ENCODE results near the gene ZC3H15.
"Not testable (repeated sequence)": the region's sequence is repeated elsewhere in the genome, so short reads cannot be mapped to it uniquely, and the experiment has no call there.

The ZC3H15 gene

DNA sequence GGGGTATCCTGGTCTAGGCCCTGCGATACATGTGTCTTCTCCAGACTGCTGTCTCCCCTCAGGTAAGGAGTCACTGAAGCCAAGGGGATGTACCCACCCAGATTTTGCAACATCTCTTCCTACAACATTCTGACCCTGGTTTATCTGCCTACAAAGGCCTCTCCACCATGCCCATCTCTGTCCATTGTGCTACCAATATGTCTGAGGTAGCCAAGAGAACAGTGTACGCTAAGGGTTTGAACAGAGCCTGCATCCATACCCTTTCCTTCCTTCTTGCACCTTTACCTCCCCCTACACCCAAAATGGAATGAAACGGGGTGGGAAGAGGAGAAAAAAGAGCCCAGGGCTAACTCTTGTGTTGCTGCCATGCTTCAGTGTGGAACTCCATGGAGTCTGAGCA lies 11.9 kb downstream of the ZC3H15 start:
- Histone ChIP-seq H3K4me3 (ENCODE audit: low read length) (no peak overlapping the region), H3K9ac (ENCODE audit: low read length) (no peak overlapping the region), H3K27ac (ENCODE audit: low read length) (no peak overlapping the region), H3K4me1 (ENCODE audit: control insufficient read depth, low read depth, low read length) (no peaks in the 10 kb centered on the region), H3K36me3 (ENCODE audit: control insufficient read depth, low read depth, low read length) (peaks cover 62% of the 10 kb centered on the region), H3K27me3 (ENCODE audit: control insufficient read depth, insufficient read depth, low read length) (no peaks in the 10 kb centered on the region), H3K9me3 (ENCODE audit: control insufficient read depth, low read depth, low read length) (no peaks in the 10 kb centered on the region)

DNA sequence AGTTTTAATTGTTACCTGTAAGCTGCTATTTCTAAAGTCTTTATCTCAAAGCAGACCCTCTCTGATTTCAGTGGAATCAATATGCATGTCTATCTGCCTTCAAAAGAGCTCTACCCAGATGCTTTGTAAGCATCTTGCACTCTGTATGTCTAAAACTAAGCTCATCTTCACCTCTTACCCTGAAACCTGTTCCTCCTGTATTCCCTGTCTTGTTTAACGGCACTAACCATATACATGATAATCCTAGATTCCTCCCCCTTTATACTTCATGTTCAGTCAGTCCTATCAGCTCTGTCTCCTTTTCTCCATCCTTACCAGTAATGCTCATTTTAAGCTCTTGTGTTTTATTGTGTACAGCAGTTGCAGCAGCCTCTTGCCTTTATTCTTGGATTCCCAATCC lies 12.8 kb downstream of the ZC3H15 start:
- Histone ChIP-seq H3K27me3 (ENCODE audit: control insufficient read depth, insufficient read depth, low read length) (no peaks in the 10 kb centered on the region), H3K36me3 (ENCODE audit: control insufficient read depth, low read depth, low read length) (peaks cover 68% of the 10 kb centered on the region), H3K4me1 (ENCODE audit: control insufficient read depth, low read depth, low read length) (no peaks in the 10 kb centered on the region), H3K27ac (ENCODE audit: low read length) (no peak overlapping the region), H3K4me3 (ENCODE audit: low read length) (no peak overlapping the region), H3K9ac (ENCODE audit: low read length) (no peak overlapping the region), H3K9me3 (ENCODE audit: control insufficient read depth, low read depth, low read length) (no peaks in the 10 kb centered on the region)

DNA sequence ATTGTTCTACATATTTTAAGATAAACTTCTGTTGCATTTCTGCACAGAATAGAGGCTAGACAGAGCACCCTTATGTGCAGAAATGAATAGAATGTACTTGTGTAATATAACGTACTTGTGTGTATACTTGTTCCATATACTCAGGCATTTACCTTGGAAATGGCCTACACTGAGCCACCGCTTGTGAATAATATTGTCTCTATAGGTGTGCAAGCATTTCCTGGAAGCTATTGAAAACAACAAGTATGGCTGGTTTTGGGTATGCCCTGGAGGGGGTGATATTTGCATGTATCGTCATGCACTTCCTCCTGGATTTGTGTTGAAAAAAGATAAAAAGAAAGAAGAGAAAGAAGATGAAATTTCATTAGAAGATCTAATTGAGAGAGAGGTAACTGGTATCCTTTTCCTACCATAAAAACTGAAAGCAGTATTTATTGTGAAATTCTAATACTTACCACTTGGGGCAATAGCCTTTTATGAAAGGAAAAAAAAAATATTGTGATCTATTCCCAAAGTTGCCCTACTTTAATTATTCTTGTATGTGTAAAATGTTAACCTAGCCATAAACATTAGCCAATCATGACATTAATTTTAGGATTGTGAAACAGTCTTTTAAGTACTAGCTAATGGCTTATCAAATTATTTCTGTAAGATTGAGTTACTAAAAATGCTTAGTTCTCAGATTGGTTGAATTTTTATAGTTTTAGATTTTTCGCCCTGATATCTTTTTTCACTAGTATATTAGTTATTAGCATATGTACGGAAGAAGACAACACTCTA lies 18.0 kb downstream of the ZC3H15 start:
- Histone ChIP-seq H3K4me1 (ENCODE audit: control insufficient read depth, low read depth, low read length) (no peaks in the 10 kb centered on the region), H3K9me3 (ENCODE audit: control insufficient read depth, low read depth, low read length) (no peaks in the 10 kb centered on the region), H3K4me3 (ENCODE audit: low read length) (no peak overlapping the region), H3K9ac (ENCODE audit: low read length) (no peak overlapping the region), H3K27me3 (ENCODE audit: control insufficient read depth, insufficient read depth, low read length) (no peaks in the 10 kb centered on the region), H3K27ac (ENCODE audit: low read length) (no peak overlapping the region), H3K36me3 (ENCODE audit: control insufficient read depth, low read depth, low read length) (peaks cover 88% of the 10 kb centered on the region)

DNA sequence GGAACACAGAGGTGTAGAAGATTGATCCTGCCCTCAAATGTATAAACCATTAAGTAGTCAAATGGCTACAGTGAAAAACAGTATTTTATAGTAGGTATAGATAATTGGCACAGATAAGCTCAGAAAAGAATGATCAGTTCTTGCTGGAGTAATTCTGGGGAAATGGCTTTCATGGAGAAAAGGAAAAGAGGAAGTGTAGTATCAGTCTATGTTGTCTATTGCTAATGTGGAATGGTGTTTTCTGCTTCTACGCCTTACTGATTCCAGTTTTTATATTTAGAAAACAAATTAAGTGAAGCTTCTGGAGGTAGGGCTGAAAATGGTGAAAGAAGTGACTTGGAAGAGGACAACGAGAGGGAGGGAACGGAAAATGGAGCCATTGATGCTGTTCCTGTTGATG lies 22.2 kb downstream of the ZC3H15 start:
- H3K9me3 ChIP-seq (ENCODE audit: control insufficient read depth, low read depth, low read length): no peaks in the 10 kb centered on the region
- H3K27ac ChIP-seq (ENCODE audit: low read length): no peak overlapping the region
- no peaks in the 10 kb centered on the region for H3K27me3 ChIP-seq (ENCODE audit: control insufficient read depth, insufficient read depth, low read length)
- H3K9ac ChIP-seq (ENCODE audit: low read length): no peak overlapping the region
- H3K4me1 ChIP-seq (ENCODE audit: control insufficient read depth, low read depth, low read length): no peaks in the 10 kb centered on the region
- no peak overlapping the region for H3K4me3 ChIP-seq (ENCODE audit: low read length)
- peaks cover 86% of the 10 kb centered on the region for H3K36me3 ChIP-seq (ENCODE audit: control insufficient read depth, low read depth, low read length)

DNA sequence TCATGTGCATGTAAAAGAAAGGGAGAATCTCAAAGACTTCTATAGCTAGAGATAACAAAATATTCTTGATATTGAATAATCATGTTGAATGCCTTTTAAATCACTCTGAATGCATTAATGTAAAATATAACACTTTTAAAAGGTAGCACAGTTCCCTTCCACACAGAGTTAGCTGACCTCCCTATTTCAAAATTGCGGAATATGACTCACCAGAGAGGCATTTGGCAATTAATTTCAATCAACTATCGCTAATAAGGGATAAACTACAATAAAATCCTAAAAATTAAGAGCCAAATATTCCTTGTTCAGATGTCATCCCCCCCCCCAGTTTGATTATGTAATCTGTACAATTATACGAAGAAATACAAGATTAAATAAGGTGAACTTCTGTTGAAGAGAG lies 29.3 kb downstream of the ZC3H15 start:
- no peak overlapping the region for H3K9ac ChIP-seq (ENCODE audit: low read length)
- peaks cover 23% of the 10 kb centered on the region for H3K36me3 ChIP-seq (ENCODE audit: control insufficient read depth, low read depth, low read length)

DNA sequence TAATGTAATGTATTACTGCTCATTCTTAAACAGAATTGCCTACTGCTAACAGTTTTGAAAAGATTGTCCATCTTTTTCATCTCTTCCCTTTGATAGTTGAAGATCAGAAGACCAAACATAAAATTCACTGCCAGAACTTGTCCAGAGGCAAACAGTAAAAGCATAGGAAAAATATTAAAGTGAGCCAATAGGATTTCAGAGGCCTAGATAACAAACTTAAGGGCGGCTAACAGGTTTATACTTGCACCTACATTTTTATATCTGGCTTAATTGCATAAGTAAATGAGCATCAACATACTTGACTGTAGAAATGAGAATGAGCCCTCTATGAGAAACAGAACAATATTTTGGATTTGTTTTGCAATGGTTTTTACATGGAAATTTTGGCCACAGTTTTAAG lies 30.3 kb downstream of the ZC3H15 start:
- Histone ChIP-seq H3K27me3 (ENCODE audit: control insufficient read depth, insufficient read depth, low read length) (no peaks in the 10 kb centered on the region), H3K36me3 (ENCODE audit: control insufficient read depth, low read depth, low read length) (peaks cover 21% of the 10 kb centered on the region)

More for the DNA sequence above, 29.3 kb downstream of the ZC3H15 start:
- no peaks in the 10 kb centered on the region for H3K27me3 ChIP-seq (ENCODE audit: control insufficient read depth, insufficient read depth, low read length)
- H3K4me3 ChIP-seq (ENCODE audit: low read length): no peak overlapping the region
- no peaks in the 10 kb centered on the region for H3K9me3 ChIP-seq (ENCODE audit: control insufficient read depth, low read depth, low read length)
- H3K4me1 ChIP-seq (ENCODE audit: control insufficient read depth, low read depth, low read length): no peaks in the 10 kb centered on the region
- H3K27ac ChIP-seq (ENCODE audit: low read length): no peak overlapping the region

DNA sequence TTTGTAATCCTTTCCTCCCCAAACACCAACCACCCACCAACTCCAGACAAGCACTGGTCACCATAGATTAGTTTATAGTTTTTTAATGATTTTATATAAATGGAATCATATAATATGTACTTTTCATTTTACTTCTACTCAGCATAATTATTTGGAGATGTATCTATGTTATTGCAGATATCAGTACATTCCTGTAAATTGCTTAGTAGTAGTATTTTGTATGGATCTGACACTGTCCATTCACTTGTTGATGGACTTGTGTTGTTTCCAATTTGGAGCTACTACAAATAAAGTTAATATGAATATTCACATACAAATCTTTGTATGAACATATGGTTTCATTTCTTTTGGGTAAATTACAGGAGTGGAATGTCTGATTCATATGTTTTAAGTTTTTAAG lies 31.0 kb downstream of the ZC3H15 start:
- H3K9me3 ChIP-seq (ENCODE audit: control insufficient read depth, low read depth, low read length): no peaks in the 10 kb centered on the region
- peaks cover 14% of the 10 kb centered on the region for H3K36me3 ChIP-seq (ENCODE audit: control insufficient read depth, low read depth, low read length)
- H3K4me3 ChIP-seq (ENCODE audit: low read length): no peak overlapping the region
- no peak overlapping the region for H3K27ac ChIP-seq (ENCODE audit: low read length)
- H3K4me1 ChIP-seq (ENCODE audit: control insufficient read depth, low read depth, low read length): no peaks in the 10 kb centered on the region
- H3K27me3 ChIP-seq (ENCODE audit: control insufficient read depth, insufficient read depth, low read length): no peaks in the 10 kb centered on the region
- no peak overlapping the region for H3K9ac ChIP-seq (ENCODE audit: low read length)

More for the DNA sequence above, 30.3 kb downstream of the ZC3H15 start:
- Histone ChIP-seq H3K9me3 (ENCODE audit: control insufficient read depth, low read depth, low read length) (no peaks in the 10 kb centered on the region), H3K4me3 (ENCODE audit: low read length) (no peak overlapping the region), H3K27ac (ENCODE audit: low read length) (no peak overlapping the region), H3K9ac (ENCODE audit: low read length) (no peak overlapping the region), H3K4me1 (ENCODE audit: control insufficient read depth, low read depth, low read length) (no peaks in the 10 kb centered on the region)

DNA sequence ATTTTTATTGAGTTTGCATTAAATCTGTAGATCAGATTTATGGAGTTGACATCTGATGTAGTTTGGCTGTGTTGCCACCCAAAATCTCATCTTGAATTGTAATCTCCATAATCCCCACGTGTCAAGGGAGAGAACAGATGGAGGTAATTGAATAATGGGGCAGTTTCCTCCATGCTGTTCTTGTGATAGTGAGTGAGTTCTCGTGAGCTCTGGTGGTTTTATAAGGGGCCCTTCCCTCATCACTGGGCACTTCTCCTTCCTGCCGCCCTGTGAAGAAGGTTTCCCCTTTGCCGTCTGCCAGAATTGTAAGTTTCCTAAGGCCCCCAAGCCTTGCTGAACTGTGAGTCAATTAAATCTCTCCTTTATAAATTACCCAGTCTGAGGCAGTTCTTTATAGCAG lies 32.2 kb downstream of the ZC3H15 start:
- Histone ChIP-seq H3K4me1 (ENCODE audit: control insufficient read depth, low read depth, low read length) (no peaks in the 10 kb centered on the region), H3K9ac (ENCODE audit: low read length) (no peak overlapping the region), H3K36me3 (ENCODE audit: control insufficient read depth, low read depth, low read length) (peaks cover 8% of the 10 kb centered on the region), H3K4me3 (ENCODE audit: low read length) (no peak overlapping the region), H3K9me3 (ENCODE audit: control insufficient read depth, low read depth, low read length) (no peaks in the 10 kb centered on the region), H3K27ac (ENCODE audit: low read length) (no peak overlapping the region), H3K27me3 (ENCODE audit: control insufficient read depth, insufficient read depth, low read length) (no peaks in the 10 kb centered on the region)

DNA sequence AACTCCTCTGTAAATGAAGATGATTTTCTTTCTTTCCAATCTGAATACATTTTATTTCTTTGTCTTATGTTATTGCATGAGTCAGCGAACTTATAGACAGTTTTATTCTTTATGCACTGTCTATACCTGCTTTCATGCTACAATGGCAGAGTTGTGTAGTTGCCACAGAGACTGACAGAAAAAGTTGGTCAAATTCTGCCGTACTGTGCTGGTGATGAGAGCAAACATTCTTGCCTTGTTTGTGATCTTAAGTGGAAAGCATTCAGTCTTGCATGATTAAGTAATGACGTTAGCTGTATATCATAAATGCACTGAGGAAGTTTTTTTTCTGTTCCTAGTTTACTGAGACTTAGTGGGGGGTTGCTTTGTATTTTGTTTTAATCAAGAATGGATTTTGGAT lies 32.9 kb downstream of the ZC3H15 start:
- Histone ChIP-seq H3K9me3 (ENCODE audit: control insufficient read depth, low read depth, low read length) (no peaks in the 10 kb centered on the region), H3K36me3 (ENCODE audit: control insufficient read depth, low read depth, low read length) (peaks cover 4% of the 10 kb centered on the region), H3K27ac (ENCODE audit: low read length) (no peak overlapping the region), H3K27me3 (ENCODE audit: control insufficient read depth, insufficient read depth, low read length) (no peaks in the 10 kb centered on the region), H3K4me1 (ENCODE audit: control insufficient read depth, low read depth, low read length) (no peaks in the 10 kb centered on the region), H3K4me3 (ENCODE audit: low read length) (no peak overlapping the region), H3K9ac (ENCODE audit: low read length) (no peak overlapping the region)

DNA sequence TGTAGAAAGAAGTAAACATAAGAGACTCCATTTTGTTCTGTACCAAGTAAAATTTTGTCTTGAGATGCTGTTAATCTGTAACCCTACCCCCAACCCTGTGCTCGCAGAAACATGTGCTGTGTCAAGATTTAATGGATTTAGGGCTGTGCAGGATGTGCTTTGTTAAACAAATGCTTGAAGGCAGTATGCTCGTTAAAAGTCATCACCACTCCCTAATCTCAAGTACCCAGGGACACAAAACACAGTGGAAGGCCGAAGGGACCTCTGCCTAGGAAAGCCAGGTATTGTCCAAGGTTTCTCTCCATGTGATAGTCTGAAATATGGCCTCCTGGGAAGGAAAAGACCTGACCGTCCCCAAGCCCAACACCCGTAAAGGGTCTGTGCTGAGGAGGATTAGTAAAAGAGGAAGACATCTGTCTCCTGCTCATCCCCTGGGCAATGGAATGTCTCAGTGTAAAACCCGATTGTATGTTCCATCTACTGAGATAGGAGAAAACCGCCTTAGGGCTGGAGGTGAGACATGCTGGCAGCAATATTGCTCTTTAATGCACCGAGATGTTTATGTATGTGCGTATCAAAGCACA lies 35.6 kb downstream of the ZC3H15 start:
- not testable (repeated sequence) for H3K4me1 ChIP-seq (ENCODE audit: control insufficient read depth, low read depth, low read length); H3K4me3 ChIP-seq (ENCODE audit: low read length); H3K9me3 ChIP-seq (ENCODE audit: control insufficient read depth, low read depth, low read length); H3K27ac ChIP-seq (ENCODE audit: low read length); H3K9ac ChIP-seq (ENCODE audit: low read length); H3K27me3 ChIP-seq (ENCODE audit: control insufficient read depth, insufficient read depth, low read length); H3K36me3 ChIP-seq (ENCODE audit: control insufficient read depth, low read depth, low read length)

DNA sequence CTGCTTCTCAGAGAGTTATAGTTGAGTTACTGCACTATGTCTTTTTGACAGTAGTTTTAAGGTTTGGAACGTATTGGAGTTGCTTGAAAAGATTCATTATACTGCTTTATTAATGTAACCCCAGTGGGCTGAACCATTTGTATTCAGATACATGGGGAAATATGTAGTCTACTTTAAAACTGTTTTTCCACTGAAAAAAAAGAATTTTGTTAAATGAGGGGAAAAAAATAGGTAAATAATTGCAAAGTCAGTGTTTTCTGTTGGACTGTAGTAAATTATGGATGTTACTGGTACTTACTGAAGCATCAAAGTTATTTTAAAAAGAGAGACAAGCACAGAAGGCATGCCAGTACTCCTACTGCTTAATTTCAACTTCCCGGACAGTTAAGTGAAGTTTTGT lies 36.4 kb downstream of the ZC3H15 start:
- Histone ChIP-seq H3K27me3 (ENCODE audit: control insufficient read depth, insufficient read depth, low read length) (no peaks in the 10 kb centered on the region), H3K4me3 (ENCODE audit: low read length) (no peak overlapping the region), H3K9me3 (ENCODE audit: control insufficient read depth, low read depth, low read length) (no peaks in the 10 kb centered on the region), H3K27ac (ENCODE audit: low read length) (no peak overlapping the region), H3K4me1 (ENCODE audit: control insufficient read depth, low read depth, low read length) (no peaks in the 10 kb centered on the region), H3K36me3 (ENCODE audit: control insufficient read depth, low read depth, low read length) (peaks cover 4% of the 10 kb centered on the region), H3K9ac (ENCODE audit: low read length) (no peak overlapping the region)

DNA sequence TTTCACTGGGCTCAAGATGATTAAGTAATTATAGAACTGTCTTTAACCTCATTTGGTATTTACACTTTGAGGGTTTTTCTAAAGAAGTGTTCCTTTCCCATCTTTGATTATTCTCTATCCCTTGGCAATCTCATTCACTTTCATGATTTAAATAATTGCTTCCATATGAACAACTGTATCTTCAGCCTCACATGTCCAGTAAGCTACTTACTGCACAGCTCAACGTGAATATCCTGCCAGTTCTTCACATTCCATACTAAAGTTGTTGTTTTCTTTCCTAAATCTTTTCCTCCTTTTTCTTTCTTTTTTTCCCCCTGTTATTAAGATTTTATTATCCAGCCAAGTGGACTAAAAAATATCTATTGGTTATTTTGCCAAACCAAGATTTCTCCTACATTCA lies 37.7 kb downstream of the ZC3H15 start:
- Histone ChIP-seq H3K27ac (ENCODE audit: low read length) (no peak overlapping the region), H3K9ac (ENCODE audit: low read length) (no peak overlapping the region), H3K4me3 (ENCODE audit: low read length) (no peak overlapping the region), H3K4me1 (ENCODE audit: control insufficient read depth, low read depth, low read length) (no peaks in the 10 kb centered on the region), H3K36me3 (ENCODE audit: control insufficient read depth, low read depth, low read length) (peaks cover 4% of the 10 kb centered on the region), H3K9me3 (ENCODE audit: control insufficient read depth, low read depth, low read length) (no peaks in the 10 kb centered on the region), H3K27me3 (ENCODE audit: control insufficient read depth, insufficient read depth, low read length) (no peaks in the 10 kb centered on the region)

Data from iPS-18a (cell line).